ENCODE measurements around the gene LAMP1.
"Not testable (repeated sequence)": the region's sequence is repeated elsewhere in the genome, so short reads cannot be mapped to it uniquely, and the experiment has no call there.

The LAMP1 gene

DNA sequence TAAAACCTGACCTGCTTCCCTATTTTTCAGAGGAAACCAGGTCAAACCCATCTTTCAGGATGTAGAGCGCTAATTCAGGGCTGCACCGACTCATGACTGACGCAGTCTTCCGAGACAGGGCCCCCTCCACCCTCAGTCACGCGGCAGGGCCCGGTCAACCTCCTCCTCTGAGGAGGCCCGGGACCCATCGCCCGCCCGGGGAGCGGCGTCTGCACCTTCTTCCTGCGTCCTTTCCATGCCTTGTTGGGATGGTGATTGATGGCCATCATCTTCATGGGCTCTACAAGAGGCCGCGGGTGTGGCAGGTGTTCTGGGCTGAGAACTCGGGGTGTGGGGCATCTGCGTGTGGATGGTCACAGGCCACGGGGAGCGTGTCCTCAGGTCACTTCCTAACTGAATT, 40.9 kb downstream of the LAMP1 start:
- Mint-ChIP-seq H3K27me3 (ENCODE audit: low read depth) (peaks cover 3% of the 10 kb centered on the region), H3K4me3 (no peak overlapping the region), H3K9me3 (no peaks in the 10 kb centered on the region), H3K4me1 (no peaks in the 10 kb centered on the region), H3K27ac (no peak overlapping the region), H3K36me3 (ENCODE audit: low read depth) (peaks cover 33% of the 10 kb centered on the region)
- TF ChIP-seq CTCF (IDR thresholded peaks at IDR 0.05; ENCODE audit: unreplicated experiment in 3 of 3): no peak

DNA sequence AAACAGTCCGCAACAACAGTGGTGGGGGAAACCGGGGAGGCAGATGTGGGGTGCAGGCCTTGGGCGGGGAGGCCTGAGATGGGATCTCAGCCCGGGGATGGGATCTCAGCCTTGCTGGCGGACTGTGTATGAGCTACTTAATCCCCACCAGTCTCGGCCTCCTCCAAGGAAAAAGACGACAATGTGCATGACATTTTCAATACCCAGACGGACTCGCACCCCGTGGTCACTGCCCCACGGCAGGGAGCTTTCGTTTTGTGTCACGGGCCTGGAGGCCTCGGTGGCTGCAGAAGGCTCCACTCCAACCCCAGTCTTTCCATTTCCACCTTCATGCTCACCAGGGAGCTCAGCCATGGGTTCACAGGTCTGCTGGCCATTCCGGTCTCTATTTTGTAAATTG, 41.4 kb downstream of the LAMP1 start:
- no peak for TF ChIP-seq CTCF (IDR thresholded peaks at IDR 0.05; ENCODE audit: unreplicated experiment in 3 of 3)
- Mint-ChIP-seq H3K4me3 (no peak overlapping the region), H3K9me3 (no peaks in the 10 kb centered on the region), H3K27me3 (ENCODE audit: low read depth) (peaks cover 3% of the 10 kb centered on the region), H3K4me1 (no peaks in the 10 kb centered on the region), H3K36me3 (ENCODE audit: low read depth) (peaks cover 33% of the 10 kb centered on the region), H3K27ac (peak overlapping the region in 1 of 3 experiments; percentile 69)

DNA sequence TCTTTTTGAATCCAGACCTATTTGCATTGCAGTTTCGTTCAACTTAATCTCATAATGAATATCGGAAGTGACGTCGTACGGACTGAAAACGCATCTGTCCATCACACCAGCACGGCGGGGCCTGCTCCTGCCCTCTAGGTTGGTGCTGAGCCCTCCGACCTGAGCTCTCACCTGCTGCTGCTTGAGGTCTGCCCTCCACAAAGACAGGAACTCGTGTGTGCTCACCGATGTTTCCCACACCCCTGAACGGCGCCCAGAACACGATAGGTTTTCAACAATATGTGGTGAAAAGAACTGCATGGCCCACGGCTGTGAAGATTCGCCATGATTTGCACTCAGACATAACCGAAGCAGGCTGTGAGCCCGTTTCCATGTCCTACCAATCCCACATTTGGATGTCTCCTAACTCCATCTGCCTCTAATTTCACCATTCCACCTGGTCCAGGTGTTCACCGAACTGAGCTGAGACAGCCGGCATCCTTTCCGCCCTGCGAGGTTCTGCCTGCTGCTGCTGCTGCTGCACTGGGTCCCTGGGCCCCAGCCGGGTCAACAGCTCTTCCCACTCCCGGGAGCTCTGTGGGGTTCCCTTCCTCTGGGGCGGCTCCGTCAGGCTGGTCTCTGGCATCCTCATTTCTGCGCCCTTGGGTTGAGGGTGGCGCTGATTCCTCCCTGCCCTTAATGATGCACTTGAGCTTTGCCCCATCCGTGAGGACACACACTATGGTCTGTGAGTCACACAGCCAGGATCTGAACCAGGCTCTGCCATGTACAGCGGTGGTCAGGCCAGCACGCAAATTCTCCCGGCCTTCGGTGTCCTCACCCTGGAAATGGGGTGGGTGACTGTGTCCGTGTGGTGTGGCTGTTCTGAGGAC, 46.0 kb downstream of the LAMP1 start:
- Mint-ChIP-seq H3K27me3 (ENCODE audit: low read depth) (peaks cover 3% of the 10 kb centered on the region), H3K4me3 (no peak overlapping the region), H3K4me1 (no peaks in the 10 kb centered on the region), H3K36me3 (ENCODE audit: low read depth) (peaks cover 39% of the 10 kb centered on the region), H3K9me3 (peaks cover 5% of the 10 kb centered on the region), H3K27ac (no peak overlapping the region)
- TF ChIP-seq CTCF (IDR thresholded peaks at IDR 0.05; ENCODE audit: unreplicated experiment in 3 of 3): no peak

- H3K4me3 Mint-ChIP-seq: no peak overlapping the region
- no peak for TF ChIP-seq CTCF (IDR thresholded peaks at IDR 0.05; ENCODE audit: unreplicated experiment in 3 of 3)
- H3K27me3 Mint-ChIP-seq (ENCODE audit: low read depth): peaks cover under 1% of the 10 kb centered on the region
- peaks cover 5% of the 10 kb centered on the region for H3K9me3 Mint-ChIP-seq
- no peak overlapping the region for H3K27ac Mint-ChIP-seq
- H3K4me1 Mint-ChIP-seq: no peaks in the 10 kb centered on the region
- peaks cover 41% of the 10 kb centered on the region for H3K36me3 Mint-ChIP-seq (ENCODE audit: low read depth)
These were observed 46.6 kb downstream of the LAMP1 start for GRCh38 chr13:113343692-113343968.

GRCh38 chr13:113345486-113345885, 48.4 kb downstream of the LAMP1 start:
- H3K27me3 Mint-ChIP-seq (ENCODE audit: low read depth): peaks cover 5% of the 10 kb centered on the region
- H3K9me3 Mint-ChIP-seq: peaks cover 5% of the 10 kb centered on the region
- H3K27ac Mint-ChIP-seq: no peak overlapping the region

DNA sequence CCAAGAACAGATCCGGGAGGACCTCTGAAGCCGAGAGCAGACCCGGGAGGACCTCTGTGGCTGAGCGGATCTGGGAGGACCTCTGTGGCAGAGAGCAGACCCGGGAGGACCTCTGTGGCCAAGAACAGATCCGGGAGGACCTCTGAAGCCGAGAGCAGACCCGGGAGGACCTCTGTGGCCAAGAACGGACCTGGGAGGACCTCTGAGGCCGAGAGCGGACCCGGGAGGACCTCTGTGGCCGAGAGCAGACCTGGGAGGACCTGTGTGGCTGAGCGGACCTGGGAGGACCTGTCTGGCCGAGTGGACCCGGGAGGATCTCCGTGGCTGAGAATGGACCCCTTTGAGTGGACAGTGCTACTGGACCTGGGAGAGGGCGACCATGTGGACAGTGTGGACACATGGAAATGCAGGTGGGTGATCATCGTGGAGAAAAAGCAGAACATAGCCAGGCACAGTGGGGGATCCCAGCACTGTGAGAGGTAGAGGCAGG, 50.7 kb downstream of the LAMP1 start:
- peaks cover 47% of the 10 kb centered on the region for H3K36me3 Mint-ChIP-seq (ENCODE audit: low read depth)
- H3K4me3 Mint-ChIP-seq; H3K27me3 Mint-ChIP-seq (ENCODE audit: low read depth); H3K27ac Mint-ChIP-seq; H3K9me3 Mint-ChIP-seq; H3K4me1 Mint-ChIP-seq: not testable (repeated sequence)

More at GRCh38 chr13:113345486-113345885, 48.4 kb downstream of the LAMP1 start:
- H3K36me3 Mint-ChIP-seq (ENCODE audit: low read depth): peaks cover 58% of the 10 kb centered on the region
- H3K4me3 Mint-ChIP-seq: no peak overlapping the region
- no peaks in the 10 kb centered on the region for H3K4me1 Mint-ChIP-seq
- TF ChIP-seq CTCF (IDR thresholded peaks at IDR 0.05; ENCODE audit: unreplicated experiment in 3 of 3): no peak
